T-helper 22 cell (primary cell): ENCODE results near the gene ITPRIPL1.
"Not testable (repeated sequence)": the region's sequence is repeated elsewhere in the genome, so short reads cannot be mapped to it uniquely, and the experiment has no call there.

Experiments
- DNase-seq: peaks from one replicate; pipeline ENCODE4 v3.0.0-alpha.2; 2020; ENCODE audit warnings: low read depth

ITPRIPL1 gene, protein sequence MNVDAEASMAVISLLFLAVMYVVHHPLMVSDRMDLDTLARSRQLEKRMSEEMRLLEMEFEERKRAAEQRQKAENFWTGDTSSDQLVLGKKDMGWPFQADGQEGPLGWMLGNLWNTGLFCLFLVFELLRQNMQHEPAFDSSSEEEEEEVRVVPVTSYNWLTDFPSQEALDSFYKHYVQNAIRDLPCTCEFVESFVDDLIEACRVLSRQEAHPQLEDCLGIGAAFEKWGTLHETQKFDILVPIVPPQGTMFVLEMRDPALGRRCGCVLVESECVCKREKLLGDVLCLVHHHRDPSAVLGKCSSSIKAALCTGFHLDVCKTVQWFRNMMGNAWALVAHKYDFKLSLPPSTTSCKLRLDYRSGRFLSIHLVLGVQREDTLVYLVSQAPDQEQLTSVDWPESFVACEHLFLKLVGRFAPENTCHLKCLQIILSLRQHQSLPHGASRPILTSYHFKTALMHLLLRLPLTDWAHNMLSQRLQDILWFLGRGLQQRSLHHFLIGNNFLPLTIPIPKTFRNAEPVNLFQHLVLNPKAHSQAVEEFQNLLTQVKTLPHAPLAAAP

DNA sequence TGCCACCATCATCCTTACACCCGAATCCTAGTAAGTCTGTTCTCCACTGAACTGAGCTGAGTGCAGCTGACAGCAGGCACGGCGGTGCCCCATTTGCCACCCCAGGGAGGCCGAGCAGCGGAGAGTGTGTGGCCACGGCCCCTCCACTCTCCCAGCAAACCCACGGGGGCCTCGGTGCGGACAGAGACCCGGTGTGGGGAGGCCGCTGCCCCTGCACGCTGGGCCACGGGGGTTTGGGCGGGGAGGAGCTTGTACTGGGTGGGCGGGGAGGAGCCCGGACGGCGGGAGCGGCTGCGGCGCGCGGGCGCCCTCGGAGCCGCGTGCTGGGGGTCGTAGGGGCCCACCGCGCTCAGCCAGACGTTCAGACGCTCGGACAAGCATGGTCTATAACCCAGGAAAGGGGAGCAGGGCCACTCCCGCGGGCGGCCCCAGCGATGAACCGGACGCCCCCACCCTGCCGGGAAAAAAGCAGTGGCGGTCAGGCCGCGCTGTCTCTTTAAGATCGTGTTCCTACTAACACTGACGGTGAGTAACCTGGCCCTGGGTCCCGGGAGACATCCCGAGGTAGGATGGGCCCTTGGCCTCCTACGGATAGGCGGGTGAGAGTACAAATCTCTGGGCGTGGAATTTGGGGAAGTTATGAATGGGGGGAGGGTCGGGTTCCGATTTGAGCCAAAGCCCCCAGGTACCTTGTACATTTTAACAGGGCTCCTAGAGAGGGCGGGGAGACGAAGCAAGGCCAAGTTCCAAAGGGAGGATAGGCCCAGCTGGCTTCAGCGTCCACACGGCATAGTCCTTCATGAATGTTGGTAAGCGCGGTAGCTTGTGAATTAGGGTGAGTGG, at the start of gene ITPRIPL1:
Gene ITPRIPL1, plus strand, starts transcription at position 277 of the 843 bp plus-strand sequence. Its CDS starts 523 bp downstream, at position 800.
- no peak for DNase-seq

GRCh38 chr2:96276787-96277499, 48.2 kb upstream of the ITPRIPL1 start:
- no peak for DNase-seq

DNA sequence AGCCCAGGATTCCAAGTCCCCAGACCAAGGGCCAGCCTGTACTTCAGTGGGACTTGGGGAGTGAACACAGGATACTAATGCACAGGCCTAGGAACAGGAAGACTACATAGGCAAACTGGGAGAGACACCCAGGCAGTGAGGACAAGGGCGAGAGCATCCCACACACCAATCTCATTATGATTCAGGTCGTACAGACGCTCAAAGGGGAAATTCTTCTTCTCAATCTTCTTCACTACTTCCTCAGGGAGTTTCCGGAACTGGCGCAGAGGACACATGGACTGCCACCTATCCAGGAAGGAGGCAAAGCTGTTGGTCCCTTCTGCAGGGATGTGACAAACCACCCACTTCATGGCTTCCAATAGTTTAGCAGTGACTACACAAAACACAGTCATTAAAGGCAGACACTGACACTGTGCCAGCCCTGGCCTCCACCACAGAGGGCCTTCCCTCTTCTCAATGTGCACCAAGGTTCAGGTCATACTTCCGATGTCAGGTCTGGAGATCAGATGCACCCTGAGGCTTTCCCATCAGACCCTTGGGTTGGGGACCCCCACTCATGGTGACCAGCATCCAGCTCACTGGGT, 37.8 kb upstream of the ITPRIPL1 start:
- DNase-seq: no peak

- no peak for DNase-seq
Measured at GRCh38 chr2:96291751-96292150, 33.4 kb upstream of the ITPRIPL1 start.

- DNase-seq: not testable (repeated sequence)
Measured at GRCh38 chr2:96294271-96294670, 30.8 kb upstream of the ITPRIPL1 start.

DNA sequence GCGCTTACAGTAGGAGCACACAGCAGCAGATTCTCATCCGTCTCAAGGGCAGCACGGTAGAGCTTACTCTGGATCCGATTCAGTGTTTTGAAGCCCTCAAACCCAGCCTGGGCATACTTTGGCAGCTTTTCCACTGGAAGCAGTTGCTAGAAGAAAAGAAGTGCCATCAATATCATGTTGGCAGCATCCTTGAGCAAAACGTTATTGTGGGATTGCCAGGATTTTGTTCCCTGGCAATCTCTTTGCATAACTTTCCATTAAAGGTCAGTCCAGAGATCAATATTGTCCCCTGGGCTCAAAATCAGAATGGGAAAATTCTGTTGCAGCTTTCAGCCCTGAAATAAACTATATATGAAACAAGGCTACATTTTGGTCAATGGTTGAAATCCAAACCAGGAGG, 28.2 kb upstream of the ITPRIPL1 start:
- no peak for DNase-seq

DNA sequence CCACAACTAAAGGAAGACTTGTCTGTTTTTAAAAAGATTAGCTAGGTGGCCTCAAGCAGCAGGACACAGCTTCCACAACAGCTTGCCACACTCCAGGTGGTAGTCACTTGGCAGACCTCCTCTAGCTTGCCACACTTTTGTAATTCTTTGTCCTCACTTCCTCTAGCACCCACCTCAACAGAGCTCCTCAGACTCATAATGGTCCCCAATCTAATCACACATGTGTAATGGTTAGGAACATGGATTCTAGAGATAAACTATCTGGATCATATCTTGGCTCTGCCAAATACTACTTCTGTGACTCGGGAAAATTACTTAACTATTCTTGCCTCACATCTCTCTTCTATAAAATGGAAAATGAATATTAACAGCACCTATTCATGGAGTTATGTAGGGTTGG, 23.3 kb upstream of the ITPRIPL1 start:
- no peak for DNase-seq

GRCh38 chr2:96304606-96305005, 20.5 kb upstream of the ITPRIPL1 start:
- DNase-seq: no peak

DNA sequence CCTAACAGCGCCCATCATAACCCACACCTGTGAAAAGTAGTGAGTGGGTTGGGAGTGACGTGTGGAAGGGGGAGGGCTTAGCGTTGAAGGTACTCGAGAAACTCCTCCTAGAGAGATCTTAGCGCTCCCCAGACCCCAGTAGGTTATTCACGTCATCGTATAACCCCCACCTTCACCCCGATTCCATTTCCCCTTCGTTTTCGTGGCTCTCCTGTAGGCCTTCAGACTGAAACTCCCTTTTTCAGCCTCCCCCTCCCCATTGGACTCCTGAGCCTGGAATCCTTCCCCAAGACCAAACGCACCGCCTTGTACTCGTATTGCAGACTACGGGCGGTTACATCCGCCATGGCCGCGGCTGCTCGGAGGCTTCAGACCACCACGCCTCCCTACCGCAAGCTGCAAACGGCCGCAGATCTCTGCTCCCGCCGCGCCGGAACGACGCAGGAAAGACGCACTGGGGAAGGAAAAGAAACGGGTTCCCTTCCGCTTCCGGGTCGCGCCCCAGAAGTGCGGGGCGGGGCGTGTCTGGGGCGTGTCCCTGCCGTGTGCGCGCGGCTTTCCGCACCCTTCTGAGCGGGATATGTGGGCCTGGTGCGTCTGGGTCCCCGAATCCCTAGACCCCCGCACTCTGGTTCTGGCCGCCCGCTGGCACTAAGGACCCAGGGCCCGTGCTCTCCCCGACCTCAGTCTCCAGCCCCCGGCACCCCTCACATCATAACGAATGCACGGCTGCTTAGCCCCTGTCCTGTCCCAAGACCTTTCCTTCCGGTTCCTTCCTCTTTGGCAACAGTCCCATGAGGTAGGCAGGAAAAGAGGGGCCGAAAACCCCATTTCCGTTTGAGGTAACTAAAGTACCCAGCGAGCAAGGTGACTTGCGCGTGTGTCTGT, 19.8 kb upstream of the ITPRIPL1 start, which contains the start of gene SNRNP200:
Gene SNRNP200, minus strand, starts transcription at position 456 of the 888 bp plus-strand sequence. Its CDS starts 109 bp downstream, at position 347.
- peak; percentile 89 for DNase-seq

- DNase-seq: no peak
Measured at GRCh38 chr2:96305979-96306308, 19.2 kb upstream of the ITPRIPL1 start.

DNA sequence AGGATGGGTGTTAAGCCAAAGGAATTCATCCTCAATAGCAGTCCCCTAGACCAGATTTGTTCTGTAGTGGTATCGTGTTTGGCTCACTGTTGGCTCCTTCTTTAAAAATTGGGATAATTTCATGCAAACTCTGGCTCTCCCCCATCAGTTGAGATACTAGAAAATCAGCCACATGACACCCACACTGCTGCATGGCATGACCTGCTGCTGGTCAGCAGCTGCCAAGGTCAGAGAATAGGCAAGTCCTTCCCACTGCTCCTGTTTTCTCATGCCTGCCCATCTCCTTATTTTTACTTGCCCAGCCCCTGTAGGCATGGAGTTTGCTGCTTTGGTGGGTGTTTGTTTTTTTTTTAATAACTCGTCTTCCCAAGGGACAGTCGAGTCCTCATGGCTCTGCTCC, 18.7 kb upstream of the ITPRIPL1 start:
- no peak for DNase-seq

GRCh38 chr2:96308248-96308647, 16.9 kb upstream of the ITPRIPL1 start:
- DNase-seq: no peak

GRCh38 chr2:96315005-96315399, 10.1 kb upstream of the ITPRIPL1 start:
- no peak for DNase-seq

DNA sequence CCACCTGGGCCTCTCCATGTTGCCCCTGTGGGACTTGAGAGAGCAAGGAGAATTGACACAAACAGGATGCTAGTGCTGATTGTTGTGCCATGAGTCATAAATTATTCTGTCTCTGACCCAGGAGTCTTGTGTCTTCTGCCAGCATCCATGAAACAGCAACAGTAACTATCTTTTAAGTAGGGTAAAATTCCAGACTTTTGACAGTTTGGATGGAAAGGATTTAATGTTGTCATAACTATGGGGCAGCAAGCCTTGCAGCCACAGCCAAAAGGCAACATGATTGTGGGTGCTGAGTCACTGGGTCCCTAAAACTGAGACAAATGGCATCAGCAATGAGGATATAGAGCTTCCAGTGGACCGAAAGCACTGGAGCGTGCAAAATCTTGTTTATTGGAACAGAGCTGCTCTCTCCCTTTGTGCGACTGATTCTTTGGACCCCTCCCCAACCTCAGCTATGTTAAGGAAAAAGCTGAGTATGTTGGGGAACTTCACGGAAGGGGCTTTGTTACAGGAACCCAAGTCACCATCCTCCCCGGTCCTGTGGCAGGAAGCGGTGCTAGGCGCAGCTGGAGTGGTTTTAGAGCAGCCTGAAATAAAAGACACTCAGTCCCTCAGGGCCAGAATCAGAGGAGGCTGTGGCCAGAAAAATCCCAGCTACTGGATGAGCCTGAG, 9.6 kb upstream of the ITPRIPL1 start:
- no peak for DNase-seq

DNA sequence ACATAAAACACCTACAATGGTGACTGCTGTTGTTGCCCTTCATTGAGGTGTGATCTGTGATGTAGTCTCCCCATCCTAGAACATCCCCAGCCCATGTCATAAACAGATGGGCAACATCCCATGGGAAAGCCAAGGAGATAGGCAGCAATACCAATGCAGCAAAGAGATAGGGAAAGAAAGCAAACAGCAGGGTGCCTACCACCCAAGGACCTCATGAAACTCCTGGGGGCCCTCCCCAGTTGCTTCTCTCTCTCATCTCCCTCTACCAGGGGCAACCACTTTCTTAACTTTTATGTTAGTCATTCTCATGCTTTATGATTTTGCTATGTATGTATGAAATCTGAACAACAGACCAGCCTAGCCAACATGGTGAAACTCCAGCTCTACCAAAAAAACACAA, 8.1 kb upstream of the ITPRIPL1 start:
- no peak for DNase-seq

GRCh38 chr2:96317584-96317997, 7.5 kb upstream of the ITPRIPL1 start:
- DNase-seq: no peak

GRCh38 chr2:96318723-96319122, 6.4 kb upstream of the ITPRIPL1 start:
- no peak for DNase-seq

DNA sequence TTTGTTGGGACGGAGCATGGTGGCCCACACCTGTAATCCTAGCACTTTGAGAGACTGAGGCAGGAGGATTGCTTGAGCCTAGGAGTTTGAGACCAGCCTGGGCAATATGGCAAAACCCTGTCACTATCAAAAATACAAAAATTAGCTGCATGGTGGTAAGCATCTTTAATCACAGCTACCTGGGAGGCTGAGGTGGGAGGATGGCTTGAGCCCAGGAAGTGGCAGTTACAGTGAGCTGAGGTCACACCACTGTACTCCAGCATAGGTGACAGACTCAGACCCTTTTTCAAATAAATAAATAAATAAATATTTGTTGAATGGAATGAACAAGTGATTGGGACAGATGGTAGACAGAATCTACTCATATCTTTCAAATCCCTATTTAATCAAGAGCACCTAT, 5.7 kb upstream of the ITPRIPL1 start:
- no peak for DNase-seq

- DNase-seq: no peak
Measured at GRCh38 chr2:96320326-96320725, 4.8 kb upstream of the ITPRIPL1 start.
